ENCODE results near the gene PTPN4. TPM values are rescaled to one million over a fixed set of nuclear protein-coding genes. Genes with fewer than 3 reads are reported as not detected.

PTPN4 gene
- total and polyA plus RNA-seq, 2 of the 13 experiments (the other 11 are each of a cell fraction or from before 2014, with no cell fraction given), result 20.3 to 34.6 TPM

GRCh38 chr2:119759451-119760236 lies at the start of gene PTPN4 (continued):
- TF ChIP-seq BHLHE40 (IDR thresholded peaks at IDR 0.05; ENCODE audit: low read length), result peak; percentile 5; the same call in 1 of the 2 replicates
- TF ChIP-seq ZNF777 (CRISPR knock-in tag; IDR thresholded peaks at IDR 0.05), result no peak
- no peak for TF ChIP-seq GLMP (CRISPR knock-in tag; IDR thresholded peaks at IDR 0.05; ENCODE audit: borderline replicate concordance)
- peak; percentile 92; the same call in 1 of the 2 replicates for TF ChIP-seq ZNF430 (CRISPR knock-in tag; IDR thresholded peaks at IDR 0.05)
- peak; percentile 97 for TF ChIP-seq ZNF746 (CRISPR knock-in tag; IDR thresholded peaks at IDR 0.05)
- TF ChIP-seq ZBTB4 (CRISPR knock-in tag; IDR thresholded peaks at IDR 0.05; ENCODE audit: borderline replicate concordance), result peak; percentile 71; the same call in 1 of the 2 replicates
- TF ChIP-seq BCL3 (CRISPR knock-in tag; IDR thresholded peaks at IDR 0.05), result peak; percentile 93
- peak; percentile 72; the same call in 1 of the 2 replicates for TF ChIP-seq ELF1 (CRISPR knock-in tag; IDR thresholded peaks at IDR 0.05)
- TF ChIP-seq PBX2 (CRISPR knock-in tag; IDR thresholded peaks at IDR 0.05), result no peak
- no peak for TF ChIP-seq NPAS2 (CRISPR knock-in tag; IDR thresholded peaks at IDR 0.05; ENCODE audit: borderline replicate concordance)
- peak; percentile 71 for TF ChIP-seq ZNF766 (CRISPR knock-in tag; IDR thresholded peaks at IDR 0.05; ENCODE audit: borderline replicate concordance)
- TF ChIP-seq YY1 (IDR thresholded peaks at IDR 0.05; ENCODE audit: insufficient read depth, insufficient replicate concordance, low read depth, low read length), result peak; percentile 97
- peak; percentile 82; the same call in 1 of the 2 replicates for TF ChIP-seq RFX1 (IDR thresholded peaks at IDR 0.05)
- no peak for TF ChIP-seq PRPF4 (IDR thresholded peaks at IDR 0.05; ENCODE audit: low read depth, low read length, poor library complexity, severe bottlenecking)
- no peak for TF ChIP-seq NFE2L1 (CRISPR knock-in tag; IDR thresholded peaks at IDR 0.05; ENCODE audit: borderline replicate concordance)
- peak; percentile 52; the same call in 1 of the 2 replicates for TF ChIP-seq BRD4 (CRISPR knock-in tag; IDR thresholded peaks at IDR 0.05)
- TF ChIP-seq CSRNP2 (CRISPR knock-in tag; conservative IDR thresholded peaks at IDR 0.05; ENCODE audit: low read depth), result no peak
- TF ChIP-seq PITX1 (CRISPR knock-in tag; IDR thresholded peaks at IDR 0.05), result peak; percentile 91

All from HepG2 (cell line).